D721Med (cell line): ENCODE measurements around the gene CSNK1D.

ENCODE experiments used
- DNase-seq: peaks from one replicate; pipeline ENCODE4 v3.0.0; 2011; ENCODE audit warnings: low spot score; ENCODE audit not compliant: insufficient read length
- FAIRE-seq: peaks from 2 replicates; lab custom pipeline; 2011; peaks lifted over from hg19 to GRCh38; lab: Jason Lieb, UNC
- TF ChIP-seq, protein P1 (sequence below): IDR thresholded peaks from 2 replicates; pipeline ENCODE4 v1.5.1; 2012; ENCODE audit warnings: mild to moderate bottlenecking, control low read depth; ENCODE audit not compliant: insufficient read depth; ENCODE audit errors: missing control alignments

The CSNK1D gene

DNA sequence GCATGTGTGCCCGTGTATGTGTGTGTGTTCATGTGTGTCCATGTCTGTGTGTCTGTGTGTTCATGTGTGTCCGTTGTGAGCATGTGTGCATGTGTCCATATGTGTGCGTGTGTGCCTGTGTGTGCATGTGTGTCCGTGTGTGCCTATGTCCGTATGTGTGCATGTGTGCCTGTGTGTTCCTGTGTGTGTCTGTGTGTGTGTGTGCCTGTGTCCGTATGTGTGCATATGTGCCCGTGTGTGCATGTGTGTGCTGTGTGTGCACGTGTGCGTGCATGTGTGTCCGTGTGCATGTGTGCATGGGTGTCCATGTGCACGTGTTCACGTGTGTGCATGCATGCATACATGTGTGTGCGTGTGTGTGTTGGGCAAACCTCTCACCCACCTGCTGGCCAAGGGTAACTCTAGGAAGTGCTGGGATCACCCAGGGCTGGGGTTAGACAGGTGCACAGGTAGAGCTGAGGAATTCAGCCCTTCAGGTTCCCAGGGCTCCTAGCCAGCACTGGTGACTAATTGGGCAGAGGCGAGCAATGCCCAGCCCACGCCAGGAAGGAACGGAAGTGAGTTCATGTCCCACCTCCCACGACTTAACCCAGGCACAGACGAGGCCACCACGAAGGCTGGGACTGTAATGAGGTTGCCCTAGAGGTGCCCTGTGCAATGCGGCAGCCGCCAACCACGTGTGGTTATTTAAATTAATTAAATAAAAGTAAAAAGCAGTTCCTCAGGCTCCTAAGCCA is 8.2 kb upstream of the CSNK1D start:
- FAIRE-seq (no peak), DNase-seq (no peak)
- TF ChIP-seq, protein P1, sequence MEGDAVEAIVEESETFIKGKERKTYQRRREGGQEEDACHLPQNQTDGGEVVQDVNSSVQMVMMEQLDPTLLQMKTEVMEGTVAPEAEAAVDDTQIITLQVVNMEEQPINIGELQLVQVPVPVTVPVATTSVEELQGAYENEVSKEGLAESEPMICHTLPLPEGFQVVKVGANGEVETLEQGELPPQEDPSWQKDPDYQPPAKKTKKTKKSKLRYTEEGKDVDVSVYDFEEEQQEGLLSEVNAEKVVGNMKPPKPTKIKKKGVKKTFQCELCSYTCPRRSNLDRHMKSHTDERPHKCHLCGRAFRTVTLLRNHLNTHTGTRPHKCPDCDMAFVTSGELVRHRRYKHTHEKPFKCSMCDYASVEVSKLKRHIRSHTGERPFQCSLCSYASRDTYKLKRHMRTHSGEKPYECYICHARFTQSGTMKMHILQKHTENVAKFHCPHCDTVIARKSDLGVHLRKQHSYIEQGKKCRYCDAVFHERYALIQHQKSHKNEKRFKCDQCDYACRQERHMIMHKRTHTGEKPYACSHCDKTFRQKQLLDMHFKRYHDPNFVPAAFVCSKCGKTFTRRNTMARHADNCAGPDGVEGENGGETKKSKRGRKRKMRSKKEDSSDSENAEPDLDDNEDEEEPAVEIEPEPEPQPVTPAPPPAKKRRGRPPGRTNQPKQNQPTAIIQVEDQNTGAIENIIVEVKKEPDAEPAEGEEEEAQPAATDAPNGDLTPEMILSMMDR = no peak

DNA sequence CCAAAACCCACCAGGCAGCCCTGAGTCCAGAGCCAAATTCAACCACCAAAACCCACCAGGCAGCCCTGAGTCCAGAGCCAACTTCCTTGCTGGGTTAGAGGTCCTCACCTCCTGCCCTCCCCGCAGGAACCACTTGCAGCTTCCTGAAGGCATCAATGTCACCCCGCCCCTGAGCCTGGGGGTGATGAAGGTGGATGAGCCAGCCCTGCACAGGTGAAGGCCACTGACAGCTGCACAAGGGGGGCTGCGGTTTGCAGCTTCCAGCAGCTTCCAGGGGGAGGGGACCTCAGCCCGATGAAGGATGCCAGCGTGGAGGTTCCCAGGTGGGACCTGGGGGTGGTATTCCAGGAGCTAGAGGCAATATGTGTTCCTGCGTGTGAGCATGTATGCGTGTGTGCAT is 7.6 kb upstream of the CSNK1D start:
- TF ChIP-seq, protein P1 = no peak
- FAIRE-seq = no peak

DNA sequence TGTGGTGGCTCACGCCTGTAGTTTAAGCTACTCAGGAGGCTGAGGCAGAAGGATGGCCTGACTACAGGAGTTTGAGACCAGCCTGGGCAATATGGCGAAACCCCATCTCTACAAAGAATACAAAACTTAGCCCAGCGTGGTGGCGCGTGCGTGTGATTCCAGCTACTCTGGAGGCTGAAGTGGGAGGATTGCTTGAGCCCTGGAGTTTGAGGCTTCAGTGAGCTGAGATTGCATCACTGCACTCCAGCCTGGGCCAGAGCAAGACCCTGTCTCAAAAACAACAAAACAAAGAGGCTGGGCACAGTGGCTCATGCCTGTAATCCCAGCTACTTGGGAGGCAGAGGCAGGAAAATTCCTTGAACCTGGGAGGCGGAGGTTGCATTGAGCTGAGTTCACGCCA is 7.0 kb upstream of the CSNK1D start:
- FAIRE-seq = no peak

More for the DNA sequence above, 7.6 kb upstream of the CSNK1D start:
- DNase-seq = no peak

DNA sequence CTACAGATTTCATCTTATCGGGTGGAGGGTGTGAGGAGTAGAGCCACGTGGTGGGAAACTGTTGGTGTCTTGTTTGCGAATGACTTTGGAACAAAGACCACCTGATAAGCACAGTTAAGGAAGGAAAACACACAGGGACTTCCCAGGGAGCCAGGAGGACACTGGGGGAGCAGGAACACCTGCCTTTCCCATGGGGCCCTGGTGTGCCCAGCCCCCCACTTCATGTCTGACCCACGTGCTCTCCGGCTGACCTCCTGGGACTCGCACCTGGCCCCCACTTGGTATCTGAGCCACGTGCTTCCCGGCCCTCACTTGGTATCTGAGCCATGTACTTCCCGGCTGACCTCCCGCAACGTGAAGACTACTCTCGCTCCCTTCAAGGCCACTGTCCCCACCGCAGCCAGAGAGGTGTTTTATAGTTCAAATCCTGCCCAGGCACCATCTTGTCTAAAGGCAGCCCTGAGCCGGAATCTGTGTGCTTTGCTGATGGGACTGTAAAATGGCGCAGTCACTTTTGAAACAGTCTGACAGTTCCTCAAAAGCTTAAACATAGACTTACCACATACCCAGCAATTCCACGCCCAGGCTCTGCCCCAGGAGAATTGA is 5.4 kb upstream of the CSNK1D start:
- DNase-seq = no peak
- FAIRE-seq = no peak
- TF ChIP-seq, protein P1 = no peak

More for the DNA sequence above, 7.0 kb upstream of the CSNK1D start:
- no peak for DNase-seq
- TF ChIP-seq, protein P1 = no peak

DNA sequence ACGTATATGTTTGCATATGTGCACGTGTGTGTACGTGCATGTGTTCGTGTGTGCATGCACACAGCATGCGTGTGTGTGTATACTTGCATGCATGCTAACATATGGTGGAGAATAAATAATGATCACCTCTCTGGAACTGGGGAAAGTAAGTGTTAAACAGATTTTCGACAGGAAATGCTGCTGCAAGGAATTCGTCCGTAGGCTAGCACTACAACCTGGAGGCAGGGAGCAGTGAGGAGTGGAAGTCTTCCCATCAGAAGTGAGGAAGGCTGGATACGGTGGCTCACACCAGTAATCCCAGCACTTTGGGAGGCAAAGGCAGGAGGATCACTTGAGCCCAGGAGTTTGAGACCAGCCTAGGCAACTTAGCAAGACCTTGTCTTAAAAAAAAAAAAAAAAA is 4.8 kb upstream of the CSNK1D start:
- no peak for DNase-seq
- no peak for FAIRE-seq
- TF ChIP-seq, protein P1 = no peak

DNA sequence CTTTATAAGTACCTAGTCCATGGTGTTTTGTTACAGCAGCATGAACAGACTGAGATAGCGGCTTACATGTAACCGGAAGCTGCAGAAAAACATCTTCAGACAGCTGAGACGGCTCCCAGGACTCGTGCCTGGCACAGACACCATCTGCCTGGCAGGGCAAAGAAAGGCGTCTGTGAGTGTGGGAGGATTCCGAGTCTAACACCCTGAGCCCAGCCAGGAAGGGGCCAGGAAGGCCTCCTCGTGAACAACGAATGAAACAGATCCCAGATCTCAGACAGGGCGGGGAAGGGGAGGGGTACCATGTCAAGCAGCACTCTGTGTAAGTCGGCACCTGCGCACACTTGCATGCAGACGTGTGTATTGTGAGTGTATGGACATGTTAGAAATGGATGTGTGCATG is 4.4 kb upstream of the CSNK1D start:
- no peak for DNase-seq
- TF ChIP-seq, protein P1 = no peak
- FAIRE-seq = no peak

DNA sequence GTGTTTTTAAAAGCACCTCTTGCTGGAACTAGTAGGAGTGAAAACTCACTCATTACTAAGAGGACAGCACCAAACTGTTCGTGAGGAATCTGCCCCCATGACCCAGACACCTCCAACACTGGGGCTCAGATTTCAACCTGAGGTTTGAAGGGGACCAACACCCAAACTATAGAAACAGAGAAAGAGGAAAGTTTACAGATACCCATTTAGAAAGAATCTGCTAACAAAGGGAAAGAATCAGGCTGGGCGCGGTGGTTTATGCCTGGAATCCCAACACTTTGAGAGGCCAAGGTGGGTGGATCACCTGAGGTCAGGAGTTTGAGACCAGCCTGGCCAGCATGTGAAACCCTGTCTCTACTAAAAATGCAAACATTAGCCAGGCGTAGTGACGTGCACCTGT is 3.4 kb upstream of the CSNK1D start:
- DNase-seq = no peak
- no peak for FAIRE-seq
- TF ChIP-seq, protein P1 = no peak
